GM12873 (cell line): ENCODE results near the gene PTPRT.

Experiments used
- TF ChIP-seq, protein P1 (sequence below): IDR thresholded peaks from 2 replicates; pipeline ENCODE4 v1.5.1; 2012; ENCODE audit warnings: low read depth, mild to moderate bottlenecking, moderate library complexity, low read length, control low read depth; ENCODE audit not compliant: insufficient read depth; ENCODE audit errors: missing control alignments

Gene PTPRT

GRCh38 chr20:42565235-42565995, 624.3 kb downstream of the PTPRT start:
- TF ChIP-seq, protein P1, sequence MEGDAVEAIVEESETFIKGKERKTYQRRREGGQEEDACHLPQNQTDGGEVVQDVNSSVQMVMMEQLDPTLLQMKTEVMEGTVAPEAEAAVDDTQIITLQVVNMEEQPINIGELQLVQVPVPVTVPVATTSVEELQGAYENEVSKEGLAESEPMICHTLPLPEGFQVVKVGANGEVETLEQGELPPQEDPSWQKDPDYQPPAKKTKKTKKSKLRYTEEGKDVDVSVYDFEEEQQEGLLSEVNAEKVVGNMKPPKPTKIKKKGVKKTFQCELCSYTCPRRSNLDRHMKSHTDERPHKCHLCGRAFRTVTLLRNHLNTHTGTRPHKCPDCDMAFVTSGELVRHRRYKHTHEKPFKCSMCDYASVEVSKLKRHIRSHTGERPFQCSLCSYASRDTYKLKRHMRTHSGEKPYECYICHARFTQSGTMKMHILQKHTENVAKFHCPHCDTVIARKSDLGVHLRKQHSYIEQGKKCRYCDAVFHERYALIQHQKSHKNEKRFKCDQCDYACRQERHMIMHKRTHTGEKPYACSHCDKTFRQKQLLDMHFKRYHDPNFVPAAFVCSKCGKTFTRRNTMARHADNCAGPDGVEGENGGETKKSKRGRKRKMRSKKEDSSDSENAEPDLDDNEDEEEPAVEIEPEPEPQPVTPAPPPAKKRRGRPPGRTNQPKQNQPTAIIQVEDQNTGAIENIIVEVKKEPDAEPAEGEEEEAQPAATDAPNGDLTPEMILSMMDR: no peak

DNA sequence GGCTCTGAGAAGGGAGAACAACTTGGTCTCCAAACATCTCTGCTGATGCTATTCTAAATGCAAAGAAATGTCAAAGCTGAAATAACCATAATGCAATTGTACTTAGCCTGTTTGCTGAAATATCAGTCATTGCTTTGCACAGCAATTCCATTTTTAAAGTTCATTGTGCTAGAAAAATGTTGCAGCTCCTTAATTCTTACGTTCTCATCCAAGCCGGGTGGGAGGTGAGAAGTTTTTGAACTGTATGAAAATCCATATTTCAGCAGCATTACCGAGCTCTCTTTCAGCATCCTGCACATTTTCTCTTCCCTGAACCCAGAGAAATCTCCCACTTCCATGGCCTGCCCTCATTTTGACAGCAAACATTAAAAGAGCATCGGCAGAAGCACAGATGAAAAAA, 630.0 kb downstream of the PTPRT start:
- TF ChIP-seq, protein P1: no peak

DNA sequence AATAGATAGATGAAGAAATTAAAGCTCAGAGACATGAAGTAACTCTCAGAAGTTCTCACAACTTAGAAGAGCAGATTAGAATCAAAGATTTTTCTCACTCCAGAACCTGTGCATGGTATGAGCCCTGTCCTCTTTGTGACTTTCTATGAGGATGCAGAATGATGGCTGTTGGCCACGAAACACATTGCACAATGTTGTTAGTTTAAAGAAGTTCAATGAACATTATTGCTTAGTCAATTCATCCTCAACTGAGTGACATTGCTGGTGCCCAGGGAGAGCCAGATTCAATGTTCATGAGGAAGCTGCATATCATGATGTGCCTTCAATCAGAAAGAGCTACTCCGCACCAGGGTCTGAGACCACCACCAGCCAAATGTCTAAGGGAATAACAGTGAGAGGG, 633.1 kb downstream of the PTPRT start:
- TF ChIP-seq, protein P1: no peak

DNA sequence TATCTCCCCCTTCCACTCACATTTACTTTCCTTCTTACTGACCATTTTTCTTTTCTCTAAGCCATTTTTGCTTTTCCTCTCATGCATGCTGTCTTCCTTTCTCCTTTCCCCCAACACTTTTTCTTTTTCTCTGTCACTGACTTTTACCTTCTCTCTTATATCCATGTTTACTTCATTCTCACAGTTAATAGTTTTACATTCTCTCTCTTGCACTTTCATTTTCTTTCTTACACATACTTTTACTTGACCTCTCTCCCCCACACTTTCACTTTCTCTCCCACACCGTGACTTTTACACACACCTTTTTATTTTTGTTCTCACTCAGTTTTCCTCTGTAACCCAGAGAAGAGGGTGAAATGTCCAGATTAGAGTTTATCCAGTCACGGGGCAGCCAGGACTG, 636.3 kb downstream of the PTPRT start:
- TF ChIP-seq, protein P1: no peak

- TF ChIP-seq, protein P1: no peak
Measured at GRCh38 chr20:42549496-42549895, 640.2 kb downstream of the PTPRT start.

GRCh38 chr20:42544926-42545325, 644.8 kb downstream of the PTPRT start:
- TF ChIP-seq, protein P1: no peak

GRCh38 chr20:42532831-42533230, 656.9 kb downstream of the PTPRT start:
- TF ChIP-seq, protein P1: no peak
